GM19035 (cell line): ENCODE results near the gene STAT1.
"Not testable (repeated sequence)": the region's sequence is repeated elsewhere in the genome, so short reads cannot be mapped to it uniquely, and the experiment has no call there.

Experiments
- ATAC-seq: cut with Tn5 transposase; IDR thresholded peaks from one replicate; pipeline ENCODE4 v1.9.1; 2021; ENCODE audit not compliant: unreplicated experiment

The STAT1 gene

DNA sequence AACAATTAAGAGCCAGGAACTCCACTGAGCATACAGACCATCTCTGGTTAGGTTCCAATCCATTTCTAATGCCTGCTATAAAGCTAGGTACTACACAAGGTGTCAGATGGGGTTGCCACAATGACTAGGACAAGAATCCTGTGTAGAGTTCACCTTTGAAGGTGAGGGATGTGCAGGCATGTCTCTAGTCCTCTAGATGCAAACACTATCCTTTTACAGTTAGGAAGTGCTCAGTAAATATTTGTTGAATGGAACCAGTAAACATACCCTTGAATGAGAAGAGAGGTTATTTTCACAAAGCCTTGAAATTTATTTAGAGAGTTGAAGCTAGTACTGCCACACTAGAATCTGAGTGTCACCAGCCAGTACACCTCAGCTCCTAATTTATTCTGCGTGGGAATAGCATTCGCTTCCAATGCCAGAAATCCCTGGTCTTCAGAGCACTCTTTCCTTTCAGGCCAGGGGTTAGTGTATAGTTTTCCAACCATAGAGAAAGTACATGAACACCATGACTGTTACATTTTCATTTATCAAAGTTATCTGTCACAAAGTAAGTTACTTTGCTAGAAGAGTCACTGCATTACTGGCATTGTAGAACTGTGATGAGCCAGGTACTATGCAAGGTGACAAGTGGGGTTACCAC, 48.3 kb downstream of the STAT1 start:
- ATAC-seq, result no peak

DNA sequence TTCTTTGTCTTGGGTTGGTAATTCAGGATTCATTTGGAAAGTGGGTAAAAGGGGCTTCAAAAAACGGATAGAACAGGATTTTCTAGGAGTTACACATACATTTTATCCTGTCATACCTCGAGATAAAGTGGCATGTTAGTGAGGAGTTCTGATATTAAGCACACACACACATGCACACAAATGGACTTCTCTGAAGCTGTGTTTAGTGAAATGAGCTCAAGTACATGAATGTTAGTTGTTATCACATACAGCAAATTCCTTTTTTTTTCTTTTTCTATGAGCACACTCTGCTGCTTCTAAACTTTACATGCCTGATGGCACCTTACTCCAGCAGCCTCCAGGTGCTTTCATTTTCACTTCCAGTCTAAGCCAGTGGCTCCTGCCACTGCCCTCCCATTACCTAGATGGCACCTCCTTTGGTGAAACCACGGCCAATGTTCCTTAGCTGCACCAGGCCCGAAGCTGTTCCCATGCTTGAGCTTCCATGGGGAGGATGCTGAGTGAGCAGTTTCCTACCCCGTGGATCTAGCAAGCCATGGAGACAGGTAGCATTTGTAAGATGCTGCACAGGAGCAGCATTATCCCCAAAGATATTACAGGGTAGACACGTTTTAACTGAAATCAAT, 49.7 kb downstream of the STAT1 start:
- no peak for ATAC-seq

DNA sequence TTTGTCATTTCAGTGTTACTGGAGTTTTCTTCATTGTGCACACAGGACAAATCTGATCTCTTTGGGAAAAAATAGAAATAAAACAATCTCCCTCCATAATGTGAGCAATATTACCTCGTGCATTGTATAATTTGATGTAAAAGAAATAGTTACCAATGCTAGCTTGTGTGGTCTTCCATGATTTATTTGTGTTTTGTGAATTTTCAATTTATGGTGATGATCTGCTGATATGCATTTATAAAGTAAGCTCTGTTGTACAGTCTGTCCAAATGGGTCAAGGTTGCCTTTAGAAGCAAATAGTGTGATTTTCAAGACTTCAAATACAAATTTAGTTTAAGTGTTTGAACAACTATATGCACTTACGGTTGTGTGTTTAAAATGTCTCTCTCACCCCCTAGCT, 50.9 kb downstream of the STAT1 start:
- no peak for ATAC-seq

DNA sequence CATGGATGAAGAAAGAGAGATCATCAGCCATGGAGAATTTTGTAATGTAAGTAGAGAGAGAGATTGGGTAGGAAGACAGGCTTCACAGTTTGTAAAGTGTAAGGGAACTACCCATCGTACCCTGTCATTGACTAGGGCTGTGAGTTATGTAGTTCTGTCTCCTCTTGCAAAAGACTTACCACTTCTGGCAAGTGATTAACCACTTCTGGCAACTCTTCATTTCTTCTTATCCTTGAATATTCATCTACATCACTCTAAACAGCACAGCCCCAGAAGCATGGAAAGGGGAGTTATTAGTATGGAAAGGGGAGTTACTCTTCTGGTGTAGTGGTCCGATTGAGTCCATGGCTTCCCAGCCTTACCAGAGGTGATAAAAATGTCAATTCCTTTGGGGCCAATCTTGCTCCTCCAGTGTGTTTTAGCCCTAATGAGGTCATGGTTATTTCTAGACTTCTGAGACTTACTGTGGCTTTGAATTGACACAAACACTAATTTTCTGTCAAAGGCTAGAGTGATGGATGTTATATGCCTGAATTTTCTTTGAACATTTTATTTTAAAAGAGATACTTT, 52.0 kb downstream of the STAT1 start:
- no peak for ATAC-seq

DNA sequence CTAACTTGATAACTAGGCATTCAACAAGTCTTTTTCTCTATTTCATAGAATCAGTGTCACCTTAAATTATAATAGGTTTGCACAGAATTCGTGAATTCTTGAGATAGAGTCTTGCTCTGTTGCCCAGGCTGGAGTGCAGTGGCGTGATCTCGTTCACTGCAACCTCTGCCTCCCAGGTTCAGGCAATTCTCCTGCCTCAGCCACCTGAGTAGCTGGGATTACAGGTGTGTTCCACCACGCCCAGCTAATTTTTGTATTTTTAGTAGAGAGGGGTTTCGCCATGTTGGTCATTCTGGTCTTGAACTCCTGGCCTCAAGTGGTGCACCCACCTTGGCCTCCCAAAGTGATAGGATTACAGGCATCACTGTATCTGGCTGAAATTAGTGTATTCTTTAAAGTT, 52.9 kb downstream of the STAT1 start:
- ATAC-seq, result not testable (repeated sequence)

DNA sequence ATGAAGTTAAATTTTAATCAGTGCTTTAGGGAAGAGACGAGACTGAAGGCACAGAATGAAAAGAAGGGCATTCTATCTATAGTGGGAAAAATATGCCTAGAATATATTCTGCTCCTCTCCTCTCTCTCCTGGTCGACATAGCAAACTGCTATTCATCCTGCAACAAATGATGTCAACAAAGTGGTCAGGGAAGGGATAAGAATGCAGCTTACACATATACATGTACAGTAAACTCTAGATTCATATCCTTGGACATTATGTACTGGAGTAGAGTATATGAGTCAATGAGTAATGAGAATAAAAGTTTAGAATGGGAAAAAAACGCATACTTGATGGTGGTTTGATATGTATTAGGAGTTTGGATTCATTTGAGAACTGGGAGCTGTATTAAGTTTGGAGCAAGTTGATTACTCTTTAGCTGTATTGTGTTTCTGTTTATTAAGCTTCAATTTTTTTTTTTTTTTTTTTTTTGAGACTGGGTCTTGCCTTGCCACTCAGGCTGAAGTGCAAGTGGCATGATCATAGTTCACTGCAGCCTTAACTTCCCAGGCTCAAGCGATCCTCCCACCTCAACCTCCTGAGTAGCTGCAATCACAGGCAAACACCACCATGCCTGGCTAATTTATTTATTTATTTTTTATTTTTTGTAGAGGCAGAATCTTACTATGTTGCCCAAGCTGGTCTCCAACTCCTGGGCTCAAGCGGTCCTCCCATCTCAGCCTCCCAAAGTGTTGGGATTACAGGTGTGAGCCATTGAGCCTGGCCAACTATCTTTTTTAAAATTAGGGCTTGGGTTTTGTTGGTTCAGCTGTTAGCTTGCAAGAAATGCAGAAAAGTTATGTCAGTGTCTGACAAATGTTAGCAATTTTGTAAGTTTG, 53.8 kb downstream of the STAT1 start:
- ATAC-seq, result no peak

DNA sequence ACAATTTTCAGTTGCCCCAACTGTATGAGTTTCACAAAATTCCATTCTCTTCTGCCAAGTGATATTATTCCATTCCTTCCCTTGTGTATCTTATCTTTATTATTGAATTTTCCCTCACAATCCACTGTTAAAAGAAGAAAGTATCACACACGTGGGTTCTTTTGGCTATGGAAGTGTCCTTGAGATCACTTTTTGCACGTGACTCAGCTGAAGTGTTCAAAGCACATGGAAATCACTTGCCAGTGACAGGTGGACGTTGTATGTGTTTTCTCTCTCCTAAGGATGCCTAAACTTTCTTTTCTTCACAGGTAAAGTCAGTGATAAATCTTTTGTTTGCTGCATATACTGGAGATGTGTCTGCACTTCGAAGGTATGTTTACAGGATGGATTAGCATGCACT, 60.7 kb downstream of the STAT1 start:
- ATAC-seq, result no peak

DNA sequence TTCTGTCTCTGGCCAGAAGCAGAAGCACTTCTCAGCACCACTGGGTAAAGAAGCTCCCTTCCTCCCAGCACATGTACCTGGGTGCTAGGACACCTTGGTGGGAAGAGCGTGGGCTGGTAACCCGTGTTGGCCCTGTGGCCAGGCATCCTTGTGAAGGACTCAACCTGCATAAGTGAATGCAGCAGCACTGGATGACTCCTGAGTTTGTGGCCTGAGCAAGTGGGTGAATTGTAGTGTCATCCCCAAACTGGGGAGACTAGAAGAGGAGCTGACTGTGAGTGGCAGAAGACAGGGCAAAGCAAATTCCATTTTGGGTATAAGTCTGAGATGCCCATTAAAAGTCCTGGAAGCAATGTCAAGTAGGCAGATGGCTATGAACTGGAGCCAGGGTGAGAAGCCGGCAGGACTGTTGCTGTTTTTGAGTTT, 63.4 kb downstream of the STAT1 start:
- ATAC-seq, result no peak

DNA sequence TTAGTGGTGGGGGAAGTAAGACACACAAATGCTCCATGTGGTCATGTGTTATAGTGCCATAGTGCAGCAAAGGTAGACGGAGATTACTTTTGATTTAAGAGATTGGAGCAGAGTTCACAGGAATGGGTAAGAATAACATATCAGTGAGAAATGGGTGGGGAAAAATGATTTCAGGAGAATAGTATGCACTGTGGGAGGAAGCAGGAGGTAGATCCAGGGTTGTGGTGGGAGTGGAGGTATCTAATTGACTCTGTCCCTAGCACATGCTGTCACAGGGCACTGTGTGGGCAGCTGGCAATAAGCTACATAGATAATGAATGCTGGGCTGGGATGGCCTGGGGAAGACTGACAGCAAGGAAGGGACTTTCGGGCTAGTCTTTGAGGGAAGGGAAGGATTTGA, 65.3 kb downstream of the STAT1 start:
- ATAC-seq, result no peak

DNA sequence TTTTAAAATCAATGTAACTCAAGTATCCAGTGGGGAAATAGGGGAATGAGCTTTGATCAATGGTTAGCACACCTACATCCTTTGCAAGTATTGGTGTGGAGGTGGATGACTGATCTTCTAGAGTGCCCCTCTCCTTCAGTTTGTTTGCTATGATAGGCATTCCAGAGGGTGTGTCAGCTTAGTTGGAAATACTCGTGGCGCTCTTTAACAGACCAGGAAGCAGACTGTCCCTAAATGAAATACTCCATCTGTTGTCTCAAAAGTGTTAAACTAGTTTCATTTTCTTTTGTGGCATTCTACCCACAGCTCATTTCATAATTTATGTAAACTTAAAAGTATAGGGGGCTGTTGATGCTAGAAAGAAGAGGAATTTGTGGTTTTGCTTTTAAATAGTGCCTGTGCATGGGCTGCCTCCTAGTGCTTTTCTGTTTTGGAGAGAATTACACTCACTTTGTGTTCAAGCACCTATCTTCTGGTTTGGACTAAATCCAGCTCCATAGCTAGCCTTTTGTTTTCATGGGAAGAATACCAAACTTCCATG, 66.2 kb downstream of the STAT1 start:
- ATAC-seq, result peak; percentile 67

DNA sequence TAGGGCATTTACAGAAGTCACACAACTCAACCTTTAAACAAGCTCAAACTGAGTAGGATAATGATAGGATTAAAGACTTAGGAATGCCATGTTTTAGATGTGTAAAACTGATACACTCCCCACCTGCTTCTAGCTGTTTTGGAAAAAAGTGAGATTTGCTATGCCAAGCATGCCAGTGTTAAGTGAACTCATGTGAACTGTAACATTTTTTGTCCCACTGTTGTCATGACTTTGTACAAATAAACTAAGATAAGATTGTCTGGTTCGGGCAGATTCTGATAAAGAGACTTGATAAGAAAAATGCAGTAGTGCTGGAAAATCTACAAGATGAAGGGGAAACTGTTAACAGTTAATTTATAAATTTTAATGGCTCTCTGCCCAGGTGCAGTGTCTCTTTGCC, 66.8 kb downstream of the STAT1 start:
- no peak for ATAC-seq

DNA sequence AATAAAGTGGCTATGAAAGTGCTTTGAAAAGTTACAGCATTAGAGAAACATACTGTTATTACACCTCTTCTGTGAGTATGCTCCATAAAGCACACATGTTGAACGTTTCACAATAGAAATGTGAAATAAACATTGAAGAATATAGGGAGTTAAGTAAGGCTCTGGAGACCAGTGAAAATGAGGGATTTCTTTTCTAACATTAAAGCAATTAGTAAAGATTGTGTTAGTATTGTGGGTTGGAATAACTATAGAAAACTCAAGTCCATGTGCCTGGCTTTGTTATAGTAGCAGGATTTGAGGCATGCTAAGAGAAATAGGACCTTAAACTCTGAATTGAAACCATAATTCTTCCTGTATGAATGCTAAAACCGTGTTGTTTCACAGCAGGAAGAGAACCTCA, 70.3 kb downstream of the STAT1 start:
- no peak for ATAC-seq

DNA sequence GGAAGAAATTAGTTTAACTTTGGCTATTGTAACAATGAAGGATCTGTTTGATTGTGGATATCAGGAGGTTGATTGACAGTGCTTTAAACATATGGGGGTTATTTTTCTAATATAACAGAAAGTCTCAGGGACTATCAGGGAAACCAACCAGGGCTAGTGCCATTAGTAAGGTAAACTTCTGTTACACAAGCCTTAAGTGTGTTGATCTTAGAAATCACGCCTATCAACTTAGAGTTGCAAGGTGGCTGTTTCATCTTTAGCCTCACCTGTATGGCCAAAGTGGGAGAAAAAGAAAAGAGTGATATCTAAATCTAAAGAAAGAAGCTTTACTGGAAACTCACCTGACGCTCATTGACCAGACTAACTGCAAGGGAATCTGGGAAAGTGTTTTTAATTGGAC, 71.3 kb downstream of the STAT1 start:
- no peak for ATAC-seq

DNA sequence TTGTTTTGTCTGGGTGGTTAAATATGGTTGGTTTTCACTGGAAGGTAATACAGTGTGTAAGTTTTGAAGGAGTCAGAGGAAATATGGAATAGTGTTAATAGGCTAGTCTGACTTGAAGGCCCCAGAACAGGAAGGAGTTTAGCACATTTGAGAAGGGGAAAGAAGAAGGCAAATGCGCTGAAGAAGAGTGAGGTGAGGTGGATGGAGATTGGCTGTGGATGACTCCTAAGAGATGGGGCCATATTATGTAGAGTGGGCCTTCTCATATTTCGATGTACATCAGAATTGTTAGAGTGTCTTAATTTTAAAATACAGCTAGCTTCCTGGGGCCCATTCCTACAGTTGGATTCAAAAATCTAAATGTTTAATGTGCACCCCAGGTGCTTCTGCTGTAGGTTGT, 72.4 kb downstream of the STAT1 start:
- no peak for ATAC-seq

DNA sequence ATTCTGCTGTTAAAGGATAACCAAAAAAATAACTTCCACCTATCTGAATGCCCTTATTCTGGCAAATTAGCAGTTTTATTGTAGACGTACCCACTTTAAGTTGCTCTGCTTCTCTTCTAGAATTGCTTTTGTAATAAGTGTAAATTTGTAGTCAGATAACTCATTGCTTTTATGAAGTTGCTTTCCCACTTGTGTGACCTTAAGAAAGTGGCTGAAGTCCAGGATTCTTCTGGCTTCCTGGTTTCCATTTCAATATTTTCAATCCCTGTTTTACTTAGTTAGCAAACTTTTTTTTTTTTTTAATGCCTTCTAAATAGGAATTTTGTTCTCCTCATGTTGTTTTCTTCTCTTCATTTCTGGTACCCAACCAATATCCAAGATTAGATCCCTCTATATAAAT, 73.5 kb downstream of the STAT1 start:
- no peak for ATAC-seq

DNA sequence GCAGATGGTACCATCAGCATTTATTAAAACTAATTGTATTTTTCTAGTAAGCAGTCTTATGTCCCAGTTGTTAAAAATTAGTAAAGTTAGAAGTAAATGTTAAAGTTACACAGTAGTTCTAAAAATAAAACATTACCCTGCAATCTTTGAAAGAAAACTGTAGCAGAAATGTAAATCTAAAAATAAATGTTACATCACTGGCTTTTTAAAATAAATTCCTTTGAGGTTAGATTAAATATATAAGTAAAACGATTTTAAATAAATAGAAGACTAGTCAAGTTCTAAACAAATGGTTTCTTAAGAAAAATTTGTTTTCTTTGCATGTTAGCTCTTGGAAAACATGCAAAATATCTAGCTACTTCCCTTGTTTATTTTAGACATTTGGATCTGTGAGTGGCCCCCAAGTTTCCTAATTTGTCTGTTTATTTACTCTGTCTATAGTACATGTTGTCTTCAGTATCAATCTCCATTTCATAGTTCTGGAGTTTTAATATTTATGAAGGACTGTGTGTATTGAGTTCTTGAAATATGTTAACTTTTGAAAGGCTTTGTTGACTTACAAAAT, 75.1 kb downstream of the STAT1 start:
- no peak for ATAC-seq

DNA sequence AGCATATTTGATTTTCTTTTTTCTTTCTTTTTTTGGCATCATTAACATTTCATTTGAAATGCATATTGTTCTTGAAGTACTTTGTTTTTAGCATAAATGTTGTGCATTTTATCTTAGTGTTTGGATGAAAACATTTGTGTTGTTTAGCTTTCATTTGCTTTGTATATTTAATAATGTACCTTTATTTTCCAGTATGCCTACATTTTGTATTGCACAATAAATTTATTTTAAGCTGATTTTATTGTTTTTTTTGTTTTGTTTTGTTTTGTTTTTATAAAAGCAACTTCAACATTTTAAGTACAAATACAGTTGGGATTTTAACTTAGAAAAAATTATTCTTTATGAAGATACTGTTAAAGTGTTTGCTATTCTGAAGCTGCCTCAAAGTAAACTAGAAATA, 78.9 kb downstream of the STAT1 start:
- ATAC-seq, result no peak

DNA sequence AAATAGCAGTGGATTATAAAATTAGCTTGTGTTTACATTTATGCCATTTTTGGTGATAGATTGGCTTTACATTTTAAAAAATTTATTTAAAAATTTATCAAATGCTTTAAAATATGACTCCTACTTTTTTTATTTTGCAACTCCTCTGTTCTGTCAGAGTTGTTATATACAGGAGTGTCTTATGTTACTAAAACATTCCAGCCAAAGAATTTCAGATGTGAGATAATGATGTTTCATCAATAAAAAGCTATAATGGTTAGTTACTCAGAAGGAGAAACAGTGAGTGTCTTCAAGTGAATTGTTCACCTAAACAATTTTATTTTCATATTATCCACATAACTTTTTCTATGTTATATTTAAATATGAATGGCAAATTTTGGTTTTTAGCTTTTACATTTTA, 80.6 kb downstream of the STAT1 start:
- no peak for ATAC-seq

DNA sequence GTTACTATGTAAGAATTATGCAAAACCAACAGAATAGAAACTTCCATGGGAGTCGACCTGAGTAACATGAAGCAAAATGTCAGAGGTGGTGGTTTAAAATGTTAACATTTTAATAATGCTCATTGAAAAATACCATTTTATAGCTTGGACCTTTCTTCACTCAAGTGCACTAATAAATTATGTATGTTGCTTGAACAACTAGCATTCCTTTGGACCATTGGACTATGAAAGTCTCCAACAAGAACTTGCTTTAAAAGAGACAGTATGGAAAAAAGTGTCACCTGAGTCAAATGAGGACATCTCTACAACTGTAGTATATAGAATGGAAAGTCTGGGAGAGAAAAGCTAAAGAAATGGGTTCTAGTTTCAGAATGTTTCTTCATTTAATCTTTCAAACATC, 81.5 kb downstream of the STAT1 start:
- ATAC-seq, result no peak

DNA sequence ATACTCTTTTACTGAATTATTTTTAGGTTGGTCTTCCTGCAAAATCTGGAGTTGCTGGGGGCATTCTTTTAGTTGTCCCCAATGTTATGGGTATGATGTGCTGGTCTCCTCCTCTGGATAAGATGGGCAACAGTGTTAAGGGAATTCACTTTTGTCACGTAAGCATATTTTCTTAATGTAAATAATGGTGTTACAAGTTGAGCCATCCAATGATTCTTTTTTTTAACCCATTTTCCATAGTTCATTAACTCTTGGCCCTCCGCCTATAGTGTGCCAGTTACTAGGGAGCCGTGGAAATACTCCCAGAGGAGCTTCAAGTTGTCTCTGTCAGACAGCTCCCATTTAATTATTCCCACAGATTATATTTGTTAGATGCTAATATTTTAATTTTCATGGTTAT, 83.6 kb downstream of the STAT1 start:
- ATAC-seq, result no peak

DNA sequence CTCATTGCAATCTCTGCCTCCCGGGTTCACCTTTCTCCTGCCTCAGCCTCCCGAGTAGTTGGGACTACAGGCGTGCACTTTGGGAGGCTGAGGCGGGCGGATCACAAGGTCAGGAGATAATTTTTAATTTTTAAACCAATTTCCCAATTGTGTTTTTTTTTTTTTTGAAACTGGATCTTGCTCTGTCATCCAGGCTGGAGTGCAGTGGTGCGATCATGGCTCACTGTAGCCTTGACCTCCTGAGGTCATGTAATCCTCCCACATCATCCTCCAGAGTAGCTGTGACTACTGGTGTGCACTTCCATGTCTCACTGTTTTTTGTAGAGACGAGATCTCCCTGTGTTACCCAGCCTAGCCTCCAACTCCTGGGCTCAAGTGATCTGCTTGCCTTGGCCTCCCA, 84.1 kb downstream of the STAT1 start:
- no peak for ATAC-seq
